ENCODE measurements around the gene PTTG2.
"Not testable (repeated sequence)": the region's sequence is repeated elsewhere in the genome, so short reads cannot be mapped to it uniquely, and the experiment has no call there.

Gene PTTG2

GRCh38 chr4:37960098-37960497 is at the start of gene PTTG2:
Gene PTTG2 (plus strand): TSS chr4:37960398. CDS start chr4:37960435, 37 bp downstream.
- Mint-ChIP-seq H3K36me3 (no peaks in the 10 kb centered on the region), H3K4me3 (no peak within 1 kb of the TSS), H3K9me3 (no peaks in the 10 kb centered on the region), H3K27ac (no peak within 1 kb of the TSS), H3K4me1 (peaks cover 11% of the 10 kb centered on the region)
- DNase-seq (ENCODE audit: low spot score in 2 of 2) (no peak), ATAC-seq (no peak)

- no peak overlapping the region for H3K27ac Mint-ChIP-seq
- H3K9me3 Mint-ChIP-seq = no peaks in the 10 kb centered on the region
- DNase-seq (ENCODE audit: low spot score in 2 of 2) (no peak), ATAC-seq (no peak)
- no peaks in the 10 kb centered on the region for H3K36me3 Mint-ChIP-seq
- peaks cover 16% of the 10 kb centered on the region for H3K4me1 Mint-ChIP-seq
- no peak overlapping the region for H3K4me3 Mint-ChIP-seq
These were observed 45.7 kb upstream of the PTTG2 start for GRCh38 chr4:37914539-37914938.

DNA sequence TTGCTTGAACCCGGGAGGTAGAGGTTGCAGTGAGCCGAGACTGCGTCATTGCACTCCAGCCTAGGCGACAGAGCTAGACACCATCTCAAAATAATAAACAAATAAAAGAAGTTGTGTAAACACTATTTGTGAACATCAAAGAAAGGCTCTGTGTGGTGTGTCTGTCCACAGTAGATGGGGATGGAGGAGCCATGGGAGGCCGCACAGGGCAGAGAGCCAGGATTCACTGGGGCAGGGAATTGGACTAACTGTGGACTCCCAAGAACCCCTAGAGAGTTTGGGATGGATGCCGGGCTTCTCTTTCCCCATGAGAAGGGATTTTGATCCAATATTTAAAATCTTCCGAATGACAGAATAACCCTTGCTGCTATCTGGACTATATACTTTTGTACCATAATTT is 42.8 kb upstream of the PTTG2 start:
- no peak overlapping the region for H3K27ac Mint-ChIP-seq
- H3K4me1 Mint-ChIP-seq = peaks cover 19% of the 10 kb centered on the region
- no peaks in the 10 kb centered on the region for H3K36me3 Mint-ChIP-seq
- ATAC-seq = no peak
- H3K9me3 Mint-ChIP-seq = no peaks in the 10 kb centered on the region
- no peak overlapping the region for H3K4me3 Mint-ChIP-seq
- DNase-seq (ENCODE audit: low spot score in 2 of 2) = no peak

DNA sequence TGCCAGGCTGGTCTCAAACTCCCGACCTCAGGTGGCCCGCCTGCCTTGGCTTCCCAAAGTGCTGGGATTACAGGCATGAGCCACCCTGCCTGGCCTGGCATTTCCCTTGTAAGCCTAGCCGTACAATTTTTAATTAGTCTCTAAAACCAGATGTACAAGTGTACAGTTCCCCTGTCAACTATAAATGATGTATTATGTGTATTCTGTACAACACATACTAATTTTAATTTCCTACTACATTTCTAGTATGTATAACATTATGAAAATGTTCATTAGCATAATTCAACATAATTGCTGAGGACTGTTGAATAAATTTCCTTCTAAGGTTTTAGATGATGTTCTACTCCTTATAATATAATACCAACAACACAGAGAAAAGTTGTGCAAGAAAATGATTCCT is 41.5 kb upstream of the PTTG2 start:
- no peaks in the 10 kb centered on the region for H3K36me3 Mint-ChIP-seq
- H3K9me3 Mint-ChIP-seq = no peaks in the 10 kb centered on the region
- DNase-seq (ENCODE audit: low spot score in 2 of 2) (no peak), ATAC-seq (no peak)
- H3K4me3 Mint-ChIP-seq = no peak overlapping the region
- no peak overlapping the region for H3K27ac Mint-ChIP-seq
- peaks cover 21% of the 10 kb centered on the region for H3K4me1 Mint-ChIP-seq

DNA sequence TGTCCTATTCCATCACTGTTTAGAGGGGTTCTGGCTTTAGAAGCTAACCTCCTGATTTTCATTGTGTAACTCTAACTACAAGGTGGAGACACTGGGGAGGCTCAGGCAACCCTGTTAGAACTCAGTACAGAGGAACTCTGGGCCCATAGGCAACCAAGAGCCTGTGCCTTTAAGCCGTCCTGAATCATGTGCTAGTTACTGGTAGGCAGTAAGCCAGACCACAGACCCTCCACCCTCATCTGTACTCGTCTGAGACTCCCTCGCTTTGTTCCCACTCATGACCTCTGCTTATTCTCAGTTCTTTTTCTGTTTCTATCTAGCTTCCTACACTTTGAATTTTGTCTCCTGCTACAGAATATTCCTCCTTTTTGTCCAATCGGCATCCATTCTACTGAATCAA is 37.9 kb upstream of the PTTG2 start:
- no peak overlapping the region for H3K4me3 Mint-ChIP-seq
- H3K27ac Mint-ChIP-seq = no peak overlapping the region
- H3K9me3 Mint-ChIP-seq = no peaks in the 10 kb centered on the region
- H3K4me1 Mint-ChIP-seq = peaks cover 24% of the 10 kb centered on the region
- ATAC-seq = no peak
- H3K36me3 Mint-ChIP-seq = no peaks in the 10 kb centered on the region
- DNase-seq (ENCODE audit: low spot score in 2 of 2) = no peak

GRCh38 chr4:37923089-37923488 is 37.1 kb upstream of the PTTG2 start:
- H3K4me3 Mint-ChIP-seq; H3K27ac Mint-ChIP-seq; H3K9me3 Mint-ChIP-seq; H3K36me3 Mint-ChIP-seq; DNase-seq (ENCODE audit: low spot score in 2 of 2); ATAC-seq: not testable (repeated sequence)
- H3K4me1 Mint-ChIP-seq = peaks cover 28% of the 10 kb centered on the region

DNA sequence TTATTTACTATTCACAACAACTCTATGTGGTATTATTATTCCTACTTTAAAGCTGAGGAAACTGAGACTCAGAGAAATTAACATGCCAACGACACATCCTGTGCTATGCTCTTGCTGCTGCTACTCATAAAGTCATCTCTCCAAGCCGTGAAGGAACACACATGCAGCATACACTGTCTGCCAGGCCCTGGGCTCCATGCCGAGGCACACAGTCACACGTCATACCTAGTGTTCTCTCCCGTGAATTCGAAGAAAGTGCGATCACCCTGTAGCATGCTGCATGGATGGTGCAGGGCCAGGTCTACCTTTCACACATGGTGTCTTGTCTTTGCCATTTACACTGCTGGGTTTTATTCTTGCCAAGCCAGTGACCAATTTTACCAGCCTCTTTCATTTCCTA is 35.3 kb upstream of the PTTG2 start:
- no peak for DNase-seq (ENCODE audit: low spot score in 2 of 2)
- peaks cover 43% of the 10 kb centered on the region for H3K4me1 Mint-ChIP-seq
- H3K36me3 Mint-ChIP-seq = no peaks in the 10 kb centered on the region
- no peak overlapping the region for H3K27ac Mint-ChIP-seq
- ATAC-seq = no peak
- no peaks in the 10 kb centered on the region for H3K9me3 Mint-ChIP-seq
- H3K4me3 Mint-ChIP-seq = no peak overlapping the region

GRCh38 chr4:37927434-37927833 is 32.8 kb upstream of the PTTG2 start:
- Mint-ChIP-seq H3K36me3 (no peaks in the 10 kb centered on the region), H3K9me3 (no peaks in the 10 kb centered on the region), H3K27ac (no peak overlapping the region), H3K4me3 (no peak overlapping the region), H3K4me1 (peaks cover 28% of the 10 kb centered on the region)
- no peak for DNase-seq (ENCODE audit: low spot score in 2 of 2)
- ATAC-seq = no peak

DNA sequence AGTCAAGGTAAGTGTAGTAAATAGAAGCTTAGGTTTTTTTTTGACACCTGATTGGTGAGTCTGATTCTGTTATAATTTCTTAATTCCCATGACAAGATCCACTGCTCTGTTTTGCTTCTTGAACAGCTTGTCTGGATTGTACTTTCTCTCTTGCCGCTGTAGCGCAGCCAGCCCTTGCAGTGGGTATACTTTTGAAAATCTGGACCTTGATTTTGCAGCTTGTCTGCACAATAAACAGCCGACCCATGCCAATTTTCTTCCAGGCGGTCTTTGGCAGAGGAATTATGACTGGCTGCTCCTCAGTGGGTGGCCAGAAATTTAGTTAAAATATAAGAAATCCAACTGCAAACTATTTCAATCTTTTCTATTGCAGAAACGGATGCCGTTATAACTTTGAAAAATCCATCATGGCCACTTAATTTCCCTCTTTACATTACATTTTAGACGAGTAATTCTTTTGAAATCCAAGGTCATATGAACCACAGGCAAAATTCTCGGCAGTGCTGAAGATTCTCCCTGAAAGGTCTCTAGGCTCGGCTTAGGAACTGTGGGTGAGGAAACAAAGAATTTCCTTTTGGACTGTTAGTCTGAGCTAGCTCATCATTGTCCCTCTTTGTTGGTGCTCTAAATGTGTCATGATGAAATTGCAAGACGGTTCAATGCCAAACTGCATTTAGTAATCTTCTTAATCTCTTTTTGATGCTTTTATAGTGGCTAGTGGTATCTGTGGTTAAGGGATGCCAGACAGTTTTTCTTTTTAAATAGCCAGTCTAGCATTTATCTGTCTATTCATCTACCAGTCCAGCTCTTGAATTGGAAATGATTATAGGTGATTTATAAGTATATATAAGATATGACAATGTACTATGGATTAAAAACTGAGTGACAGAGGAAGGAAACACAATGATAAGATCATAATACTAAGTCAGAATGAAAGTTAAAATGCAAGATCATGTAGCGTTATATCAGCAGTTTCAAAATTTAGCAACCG is 31.5 kb upstream of the PTTG2 start:
- DNase-seq (ENCODE audit: low spot score in 2 of 2) = no peak
- Mint-ChIP-seq H3K4me1 (peaks cover 29% of the 10 kb centered on the region), H3K36me3 (no peaks in the 10 kb centered on the region), H3K9me3 (no peaks in the 10 kb centered on the region), H3K4me3 (peak overlapping the region; percentile 3), H3K27ac (peak overlapping the region; percentile 38)
- ATAC-seq = peak; percentile 77

GRCh38 chr4:37934096-37934495 is 26.1 kb upstream of the PTTG2 start:
- Mint-ChIP-seq H3K27ac (no peak overlapping the region), H3K4me3 (no peak overlapping the region), H3K9me3 (no peaks in the 10 kb centered on the region), H3K4me1 (peaks cover 21% of the 10 kb centered on the region), H3K36me3 (no peaks in the 10 kb centered on the region)
- DNase-seq (ENCODE audit: low spot score in 2 of 2) (no peak), ATAC-seq (no peak)

DNA sequence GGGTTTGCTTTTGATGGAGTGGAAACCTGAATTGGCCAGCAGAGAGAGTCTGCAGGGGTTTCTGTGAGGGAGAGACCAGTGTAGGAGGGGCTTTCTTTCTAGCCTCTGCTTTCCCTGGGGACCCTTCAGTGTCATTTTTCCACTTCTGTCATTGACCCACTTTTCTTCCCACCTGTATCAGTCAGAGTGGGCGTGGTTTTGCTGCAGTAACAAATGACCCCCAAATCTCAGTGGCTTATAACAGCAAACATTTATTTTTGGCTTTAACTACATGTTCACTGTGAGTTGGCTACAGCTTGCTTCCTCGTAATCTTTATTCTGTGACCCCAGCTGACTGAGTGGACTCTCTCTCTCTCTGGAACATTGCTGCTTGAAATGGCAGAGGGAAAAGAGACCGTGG is 25.6 kb upstream of the PTTG2 start:
- DNase-seq (ENCODE audit: low spot score in 2 of 2) = no peak
- Mint-ChIP-seq H3K36me3 (no peaks in the 10 kb centered on the region), H3K27ac (no peak overlapping the region), H3K9me3 (no peaks in the 10 kb centered on the region), H3K4me1 (peaks cover 15% of the 10 kb centered on the region), H3K4me3 (no peak overlapping the region)
- ATAC-seq = no peak

- DNase-seq (ENCODE audit: low spot score in 2 of 2) (no peak), ATAC-seq (no peak)
- no peak overlapping the region for H3K4me3 Mint-ChIP-seq
- H3K36me3 Mint-ChIP-seq = no peaks in the 10 kb centered on the region
- H3K9me3 Mint-ChIP-seq = no peaks in the 10 kb centered on the region
- H3K4me1 Mint-ChIP-seq = peaks cover 11% of the 10 kb centered on the region
- no peak overlapping the region for H3K27ac Mint-ChIP-seq
These were observed 25.2 kb upstream of the PTTG2 start for GRCh38 chr4:37935026-37935425.

- DNase-seq (ENCODE audit: low spot score in 2 of 2) = no peak
- Mint-ChIP-seq H3K9me3 (peaks cover 2% of the 10 kb centered on the region), H3K4me3 (no peak overlapping the region), H3K36me3 (no peaks in the 10 kb centered on the region), H3K4me1 (peaks cover 25% of the 10 kb centered on the region), H3K27ac (no peak overlapping the region)
- ATAC-seq = no peak
These were observed 23.2 kb upstream of the PTTG2 start for GRCh38 chr4:37936889-37937498.

GRCh38 chr4:37938208-37938607 is 22.0 kb upstream of the PTTG2 start:
- DNase-seq (ENCODE audit: low spot score in 2 of 2) = no peak
- Mint-ChIP-seq H3K27ac (no peak overlapping the region), H3K4me1 (peaks cover 29% of the 10 kb centered on the region), H3K36me3 (no peaks in the 10 kb centered on the region), H3K4me3 (no peak overlapping the region), H3K9me3 (peaks cover 2% of the 10 kb centered on the region)
- no peak for ATAC-seq

DNA sequence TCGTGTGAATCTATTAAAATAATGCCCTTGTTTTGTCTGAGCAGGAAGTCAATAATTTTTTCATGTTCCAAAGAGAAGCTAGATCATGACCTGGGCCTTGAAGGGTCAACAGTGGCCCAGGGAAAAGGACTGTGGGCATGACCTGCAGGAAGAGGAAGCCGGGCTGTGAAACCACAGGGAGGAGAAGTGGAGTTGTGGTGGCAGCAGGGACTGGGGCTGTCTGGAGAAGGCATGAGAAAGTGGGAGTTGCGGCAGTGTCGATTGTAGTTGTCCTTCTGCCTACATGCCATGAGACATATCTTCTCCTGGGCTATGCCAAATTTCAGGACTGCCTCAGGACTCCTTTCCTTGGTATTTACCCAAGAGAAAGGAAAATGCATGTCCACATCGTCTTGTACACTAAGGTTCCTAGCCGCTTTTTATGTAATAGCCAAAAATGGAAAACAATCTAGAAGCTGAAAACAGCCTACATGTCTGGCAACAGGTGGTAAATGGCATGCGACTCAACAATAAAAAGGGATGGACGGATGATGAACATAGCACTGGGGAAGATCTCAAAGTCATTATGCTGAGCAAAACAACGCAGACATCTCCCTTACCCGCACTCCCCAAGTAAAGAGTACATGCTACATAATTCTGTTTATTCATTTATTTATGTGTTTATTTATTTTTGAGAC is 13.6 kb upstream of the PTTG2 start:
- H3K4me3 Mint-ChIP-seq = no peak overlapping the region
- H3K27ac Mint-ChIP-seq = no peak overlapping the region
- no peak for ATAC-seq
- DNase-seq (ENCODE audit: low spot score in 2 of 2) = no peak
- H3K36me3 Mint-ChIP-seq = no peaks in the 10 kb centered on the region
- H3K9me3 Mint-ChIP-seq = no peaks in the 10 kb centered on the region
- H3K4me1 Mint-ChIP-seq = peaks cover 37% of the 10 kb centered on the region

All from stimulated activated effector memory CD8-positive, alpha-beta T cell treated with anti-CD3 and anti-CD28 coated beads, Interleukin-12 subunit alpha, Interleukin-12 subunit beta, amount 100 ng/mL, for 72 hours (primary cell).